HG03025 (cell line): ENCODE results near the gene CACNB1.

Source experiments
- ATAC-seq: cut with Tn5 transposase; IDR thresholded peaks from one replicate; pipeline ENCODE4 v1.9.1; 2021; ENCODE audit warnings: mild to moderate bottlenecking, moderate library complexity; ENCODE audit not compliant: unreplicated experiment, low FRiP score

CACNB1 gene

GRCh38 chr17:39197380-39198185 is at the start of gene CACNB1:
CACNB1 (minus strand) TSS chr17:39197669; CDS start chr17:39197495, 174 bp downstream.
- no peak for ATAC-seq

GRCh38 chr17:39246274-39246673 is 48.8 kb upstream of the CACNB1 start:
- no peak for ATAC-seq

GRCh38 chr17:39244600-39245570 is 47.4 kb upstream of the CACNB1 start:
- ATAC-seq, result no peak

- ATAC-seq, result no peak
Observed at GRCh38 chr17:39244016-39244599, 46.6 kb upstream of the CACNB1 start.

- ATAC-seq, result no peak
Observed at GRCh38 chr17:39243155-39243554, 45.7 kb upstream of the CACNB1 start.

GRCh38 chr17:39240631-39241030 is 43.2 kb upstream of the CACNB1 start:
- no peak for ATAC-seq

- no peak for ATAC-seq
Observed at GRCh38 chr17:39239640-39240314, 42.3 kb upstream of the CACNB1 start.

- ATAC-seq, result no peak
Observed at GRCh38 chr17:39238311-39238972, 41.0 kb upstream of the CACNB1 start.

GRCh38 chr17:39237586-39237985 is 40.1 kb upstream of the CACNB1 start:
- ATAC-seq, result no peak

- ATAC-seq, result no peak
Observed at GRCh38 chr17:39236981-39237441, 39.5 kb upstream of the CACNB1 start.

GRCh38 chr17:39236450-39236927 is 39.0 kb upstream of the CACNB1 start:
- no peak for ATAC-seq

GRCh38 chr17:39235555-39236449 is 38.3 kb upstream of the CACNB1 start:
- ATAC-seq, result no peak

GRCh38 chr17:39231591-39232551 is 34.4 kb upstream of the CACNB1 start:
- no peak for ATAC-seq

GRCh38 chr17:39231091-39231561 is 33.7 kb upstream of the CACNB1 start:
- no peak for ATAC-seq

GRCh38 chr17:39230361-39230760 is 32.9 kb upstream of the CACNB1 start:
- no peak for ATAC-seq

GRCh38 chr17:39229274-39229913 is 31.9 kb upstream of the CACNB1 start:
- ATAC-seq, result no peak

GRCh38 chr17:39227364-39227919 is 30.0 kb upstream of the CACNB1 start:
- no peak for ATAC-seq
